ENCODE data around the gene LARGE1.

LARGE1 gene

DNA sequence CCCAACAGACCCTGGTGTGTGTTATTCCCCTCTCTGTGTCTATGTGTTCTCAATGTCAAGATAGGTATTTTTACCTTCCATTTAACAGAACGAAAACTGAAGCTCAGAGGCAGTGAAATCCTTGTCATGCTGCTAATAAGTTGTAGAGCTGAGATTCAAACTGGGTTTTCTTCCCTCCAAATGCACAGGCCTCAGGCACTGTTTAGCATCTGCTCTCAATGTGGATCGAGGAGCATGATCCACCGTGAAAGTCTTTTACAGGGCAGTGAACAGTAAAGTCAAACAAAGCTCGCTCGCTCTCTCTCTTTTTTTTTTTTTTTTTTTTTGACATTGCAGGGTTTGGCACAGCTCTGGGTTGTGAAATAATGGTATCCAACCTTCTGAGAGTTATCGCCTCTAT, 461.1 kb downstream of the LARGE1 start:
- no peak for DNase-seq (ENCODE audit: extremely low read depth, low read depth)
- TF ChIP-seq CTCF (IDR thresholded peaks at IDR 0.05; ENCODE audit: low read depth, low read length) = no peak

DNA sequence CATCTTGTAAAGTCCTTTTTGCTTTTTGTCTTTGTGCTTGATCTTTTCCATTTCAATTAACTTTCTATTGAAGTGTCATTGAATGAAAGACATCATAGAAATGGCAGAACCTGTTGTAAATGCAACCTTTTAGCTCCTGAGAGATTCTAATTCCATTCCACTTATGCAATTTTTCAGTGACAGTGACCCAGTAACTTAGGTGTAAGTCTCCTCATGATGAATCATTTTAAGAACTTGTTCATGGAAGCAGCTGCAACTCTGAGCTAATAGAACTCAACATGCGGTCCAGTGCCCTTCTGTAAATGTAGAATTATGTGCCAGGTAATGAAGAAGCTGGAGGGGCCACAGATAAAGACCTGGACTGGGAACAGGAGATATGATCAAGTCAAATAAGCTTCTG, 463.8 kb downstream of the LARGE1 start:
- no peak for TF ChIP-seq CTCF (IDR thresholded peaks at IDR 0.05; ENCODE audit: low read depth, low read length)
- no peak for DNase-seq (ENCODE audit: extremely low read depth, low read depth)

GRCh38 chr22:33455036-33455435, 465.2 kb downstream of the LARGE1 start:
- no peak for TF ChIP-seq CTCF (IDR thresholded peaks at IDR 0.05; ENCODE audit: low read depth, low read length)
- DNase-seq (ENCODE audit: extremely low read depth, low read depth) = no peak

DNA sequence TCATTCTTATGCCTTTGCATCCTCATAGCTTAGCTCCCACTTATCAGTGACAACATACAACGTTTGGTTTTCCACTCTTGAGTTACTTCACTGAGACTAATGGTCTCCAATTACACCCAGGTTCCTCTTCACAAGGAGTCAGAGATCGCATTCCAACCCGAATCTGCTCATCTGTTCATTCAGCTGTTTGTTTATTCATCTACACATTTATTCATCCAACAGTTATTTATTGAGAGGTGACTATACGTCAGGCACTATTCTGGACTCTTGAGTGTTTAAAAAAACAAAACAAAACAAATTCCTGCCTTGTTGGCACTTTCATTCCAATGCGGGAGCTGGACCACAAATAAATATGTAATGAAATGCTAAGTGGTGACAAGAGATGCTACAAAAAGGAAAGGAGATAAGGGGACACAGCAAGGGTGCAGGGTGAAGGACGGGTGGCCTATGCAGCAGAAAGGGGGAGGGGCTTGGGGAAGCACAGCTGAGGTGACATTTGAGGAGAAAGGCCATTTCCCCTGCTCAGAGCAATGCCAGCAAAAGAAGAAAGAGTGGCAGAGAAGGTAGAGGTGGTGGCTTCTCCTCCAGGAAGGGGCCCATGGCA, 468.3 kb downstream of the LARGE1 start:
- no peak for TF ChIP-seq CTCF (IDR thresholded peaks at IDR 0.05; ENCODE audit: low read depth, low read length)
- no peak for DNase-seq (ENCODE audit: extremely low read depth, low read depth)

GRCh38 chr22:33450756-33451155, 469.5 kb downstream of the LARGE1 start:
- no peak for DNase-seq (ENCODE audit: extremely low read depth, low read depth)
- no peak for TF ChIP-seq CTCF (IDR thresholded peaks at IDR 0.05; ENCODE audit: low read depth, low read length)

DNA sequence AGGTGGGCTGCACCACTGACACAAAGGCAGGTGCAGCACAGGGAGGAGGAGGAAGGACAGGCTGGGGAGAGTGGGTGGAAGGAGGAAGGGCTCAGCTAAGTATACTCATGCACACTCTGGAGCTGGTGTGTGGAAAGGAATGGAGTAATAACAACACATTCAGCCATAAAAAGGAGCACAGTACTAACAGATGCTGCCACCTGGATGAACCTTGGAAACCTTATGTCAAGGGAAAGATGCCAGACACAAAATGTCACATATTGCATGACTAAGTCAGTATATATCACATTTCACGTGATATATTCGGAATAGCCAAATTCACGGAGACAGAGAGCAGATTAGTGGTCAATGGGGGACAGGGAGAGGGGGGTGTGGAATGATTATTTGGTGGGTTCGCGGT, 472.5 kb downstream of the LARGE1 start:
- no peak for TF ChIP-seq CTCF (IDR thresholded peaks at IDR 0.05; ENCODE audit: low read depth, low read length)
- no peak for DNase-seq (ENCODE audit: extremely low read depth, low read depth)

- no peak for DNase-seq (ENCODE audit: extremely low read depth, low read depth)
- TF ChIP-seq CTCF (IDR thresholded peaks at IDR 0.05; ENCODE audit: low read depth, low read length) = no peak
Observed at GRCh38 chr22:33443683-33444082, 476.6 kb downstream of the LARGE1 start.

All from AG09319 (cell line).